ENCODE results near the gene MCTP1.

MCTP1 gene

GRCh38 chr5:95132096-95132495 is 152.8 kb downstream of the MCTP1 start:
- H2AFZ ChIP-seq (ENCODE audit: low read depth, low read length) = no peak overlapping the region
- H4K20me1 ChIP-seq (ENCODE audit: insufficient read depth, low read length) = no peaks in the 10 kb centered on the region
- no peak overlapping the region for H3K27ac ChIP-seq (ENCODE audit: low read length)
- TF ChIP-seq CTCF (IDR thresholded peaks at IDR 0.05; ENCODE audit: low read depth, low read length) (no peak), EZH2phosphoT487 (IDR thresholded peaks at IDR 0.05; ENCODE audit: low read depth) (no peak)
- no peaks in the 10 kb centered on the region for H3K9me3 ChIP-seq (ENCODE audit: insufficient read depth, low read length)
- H3K4me2 ChIP-seq (ENCODE audit: low read length) = no peak overlapping the region
- H3K36me3 ChIP-seq (replicated peaks; ENCODE audit: low read depth, low read length) = no peaks in the 10 kb centered on the region
- no peaks in the 10 kb centered on the region for H3K79me2 ChIP-seq (ENCODE audit: low read length)
- no peaks in the 10 kb centered on the region for H3K27me3 ChIP-seq (ENCODE audit: low read depth, low read length)
- no peak overlapping the region for H3K4me3 ChIP-seq (ENCODE audit: low read length)
- H3K4me1 ChIP-seq (ENCODE audit: low read length) = no peaks in the 10 kb centered on the region
- H3K9ac ChIP-seq (ENCODE audit: low read length) = no peak overlapping the region

DNA sequence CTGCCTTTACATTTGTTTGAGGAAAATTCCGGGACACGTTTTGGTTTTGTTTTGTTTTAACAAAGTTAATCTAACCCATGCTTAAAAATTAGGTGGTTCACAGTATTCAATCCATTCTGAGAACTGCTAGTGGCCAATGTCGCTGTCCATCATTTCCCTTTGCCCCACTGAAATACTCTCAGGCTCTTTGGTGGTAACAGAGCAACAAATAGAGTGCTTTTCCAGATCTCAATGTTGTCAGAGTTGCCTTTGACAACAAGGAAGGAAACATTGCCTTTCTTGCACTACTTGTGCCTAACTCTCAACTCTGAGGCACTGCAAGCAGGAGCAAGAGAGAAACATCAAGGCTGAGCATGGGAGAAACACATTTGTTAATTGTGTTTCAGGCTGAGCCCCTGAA is 154.0 kb downstream of the MCTP1 start:
- Histone ChIP-seq H3K4me1 (ENCODE audit: low read length) (no peaks in the 10 kb centered on the region), H3K36me3 (replicated peaks; ENCODE audit: low read depth, low read length) (no peaks in the 10 kb centered on the region), H3K9me3 (ENCODE audit: insufficient read depth, low read length) (no peaks in the 10 kb centered on the region), H3K4me2 (ENCODE audit: low read length) (no peak overlapping the region), H3K79me2 (ENCODE audit: low read length) (no peaks in the 10 kb centered on the region), H3K27ac (ENCODE audit: low read length) (no peak overlapping the region), H3K27me3 (ENCODE audit: low read depth, low read length) (no peaks in the 10 kb centered on the region), H2AFZ (ENCODE audit: low read depth, low read length) (no peak overlapping the region), H3K4me3 (ENCODE audit: low read length) (no peak overlapping the region), H3K9ac (ENCODE audit: low read length) (no peak overlapping the region), H4K20me1 (ENCODE audit: insufficient read depth, low read length) (no peaks in the 10 kb centered on the region)
- TF ChIP-seq CTCF (IDR thresholded peaks at IDR 0.05; ENCODE audit: low read depth, low read length) (no peak), EZH2phosphoT487 (IDR thresholded peaks at IDR 0.05; ENCODE audit: low read depth) (no peak)

- H3K4me1 ChIP-seq (ENCODE audit: low read length) = no peaks in the 10 kb centered on the region
- no peak overlapping the region for H3K4me3 ChIP-seq (ENCODE audit: low read length)
- H3K79me2 ChIP-seq (ENCODE audit: low read length) = no peaks in the 10 kb centered on the region
- no peak overlapping the region for H2AFZ ChIP-seq (ENCODE audit: low read depth, low read length)
- no peak overlapping the region for H3K4me2 ChIP-seq (ENCODE audit: low read length)
- no peaks in the 10 kb centered on the region for H4K20me1 ChIP-seq (ENCODE audit: insufficient read depth, low read length)
- H3K27me3 ChIP-seq (ENCODE audit: low read depth, low read length) = no peaks in the 10 kb centered on the region
- H3K36me3 ChIP-seq (replicated peaks; ENCODE audit: low read depth, low read length) = no peaks in the 10 kb centered on the region
- no peak for TF ChIP-seq CTCF (IDR thresholded peaks at IDR 0.05; ENCODE audit: low read depth, low read length)
- no peak for TF ChIP-seq EZH2phosphoT487 (IDR thresholded peaks at IDR 0.05; ENCODE audit: low read depth)
- H3K27ac ChIP-seq (ENCODE audit: low read length) = no peak overlapping the region
- H3K9me3 ChIP-seq (ENCODE audit: insufficient read depth, low read length) = no peaks in the 10 kb centered on the region
- H3K9ac ChIP-seq (ENCODE audit: low read length) = no peak overlapping the region
These were observed 160.2 kb downstream of the MCTP1 start for GRCh38 chr5:95124731-95125130.

DNA sequence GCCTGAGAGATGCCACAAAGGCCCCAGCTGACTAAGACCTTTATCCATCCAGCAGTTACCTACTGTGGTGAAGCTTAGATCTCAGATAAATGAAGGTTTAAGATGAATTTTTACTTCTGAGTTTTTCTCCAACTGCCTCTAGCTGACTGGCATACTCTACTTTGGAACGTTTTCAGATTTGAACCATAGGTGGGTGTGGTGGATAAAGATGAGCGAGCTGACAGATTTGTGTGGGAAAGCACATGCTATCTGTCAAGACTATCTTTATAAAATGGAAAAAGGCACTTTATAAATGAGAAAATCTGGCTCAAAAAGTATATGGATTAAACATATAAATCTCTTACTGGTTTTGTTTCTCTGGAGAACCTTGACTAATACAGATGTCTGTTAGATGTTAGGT is 160.8 kb downstream of the MCTP1 start:
- no peaks in the 10 kb centered on the region for H3K79me2 ChIP-seq (ENCODE audit: low read length)
- no peak overlapping the region for H3K9ac ChIP-seq (ENCODE audit: low read length)
- no peak overlapping the region for H2AFZ ChIP-seq (ENCODE audit: low read depth, low read length)
- no peak overlapping the region for H3K4me3 ChIP-seq (ENCODE audit: low read length)
- H3K27me3 ChIP-seq (ENCODE audit: low read depth, low read length) = no peaks in the 10 kb centered on the region
- H3K4me2 ChIP-seq (ENCODE audit: low read length) = no peak overlapping the region
- H3K27ac ChIP-seq (ENCODE audit: low read length) = no peak overlapping the region
- H3K36me3 ChIP-seq (replicated peaks; ENCODE audit: low read depth, low read length) = no peaks in the 10 kb centered on the region
- no peaks in the 10 kb centered on the region for H3K4me1 ChIP-seq (ENCODE audit: low read length)
- TF ChIP-seq CTCF (IDR thresholded peaks at IDR 0.05; ENCODE audit: low read depth, low read length) (no peak), EZH2phosphoT487 (IDR thresholded peaks at IDR 0.05; ENCODE audit: low read depth) (no peak)
- H3K9me3 ChIP-seq (ENCODE audit: insufficient read depth, low read length) = no peaks in the 10 kb centered on the region
- H4K20me1 ChIP-seq (ENCODE audit: insufficient read depth, low read length) = no peaks in the 10 kb centered on the region

All from OCI-LY3 (cell line).